SU-DHL-6 (cell line): ENCODE data around the gene DSTN.

Experiments
- H2AFZ ChIP-seq: fragments of 200-600 bp; sonication (generic); 2 replicates; pipeline ENCODE4 v1.6.1; 2014; ENCODE audit warnings: low read depth, mild to moderate bottlenecking, moderate library complexity, mixed read lengths, antibody characterized with exemption, low read length; ENCODE audit not compliant: severe bottlenecking
- H3F3A ChIP-seq: fragments of 200-600 bp; shearing (Covaris generic); 2 replicates; pipeline ENCODE4 v1.6.0; 2016; ENCODE audit warnings: antibody characterized with exemption, mild to moderate bottlenecking; ENCODE audit not compliant: insufficient read depth
- H3K27ac ChIP-seq: fragments of 200-600 bp; sonication (generic); 2 replicates; pipeline ENCODE4 v1.5.1; 2016; ENCODE audit warnings: low read depth, mild to moderate bottlenecking, low read length, moderate library complexity, mixed read lengths
- H3K27me3 ChIP-seq: fragments of 200-600 bp; sonication (generic), shearing (Covaris generic); 2 replicates; pipeline ENCODE4 v1.6.0; 2014; ENCODE audit warnings: mild to moderate bottlenecking, low read length
- H3K36me3 ChIP-seq: fragments of 200-600 bp; sonication (generic); 2 replicates; pipeline ENCODE4 v1.6.1; 2014; ENCODE audit warnings: mild to moderate bottlenecking, low read length, mixed read lengths
- H3K4me2 ChIP-seq: fragments of 300-600, 200-600 bp; shearing (Covaris generic), sonication (generic); 2 replicates; pipeline ENCODE4 v1.6.0; 2014; ENCODE audit warnings: low read length, low read depth, mild to moderate bottlenecking; ENCODE audit not compliant: poor library complexity, severe bottlenecking
- H3K4me3 ChIP-seq: fragments of 200-600 bp; sonication (generic); 2 replicates; pipeline ENCODE4 v1.5.1; 2014; ENCODE audit warnings: antibody characterized with exemption, low read length, mild to moderate bottlenecking, mixed read lengths; ENCODE audit not compliant: insufficient read depth, poor library complexity, severe bottlenecking
- H3K79me2 ChIP-seq: fragments of 200-600 bp; sonication (generic); 2 replicates; pipeline ENCODE4 v1.6.1; 2014; ENCODE audit warnings: mild to moderate bottlenecking, low read length, moderate library complexity; ENCODE audit not compliant: insufficient read depth
- H3K9ac ChIP-seq: fragments of 200-600 bp; sonication (generic); 2 replicates; pipeline ENCODE4 v1.7.0; 2014; ENCODE audit warnings: mild to moderate bottlenecking, low read length
- H3K9me2 ChIP-seq: fragments of 200-600 bp; sonication (generic); replicated peaks from 2 replicates; pipeline ENCODE4 v1.6.1; 2014; ENCODE audit warnings: low read length; ENCODE audit not compliant: insufficient read depth
- H3K9me3 ChIP-seq: fragments of 200-600 bp; sonication (generic); 2 replicates; pipeline ENCODE4 v1.6.1; 2014; ENCODE audit warnings: low read length, mixed read lengths; ENCODE audit not compliant: insufficient read depth
- H4K20me1 ChIP-seq: fragments of 200-600 bp; sonication (generic); 2 replicates; pipeline ENCODE4 v1.6.1; 2014; ENCODE audit warnings: low read depth, mild to moderate bottlenecking, antibody characterized with exemption, low read length, moderate library complexity, mixed read lengths
- EZH2phosphoT487 ChIP-seq: fragments of 200-600 bp; sonication (generic), shearing (Covaris generic); conservative IDR thresholded peaks from 2 replicates; pipeline ENCODE4 v1.6.1; 2018; ENCODE audit warnings: mild to moderate bottlenecking, antibody characterized with exemption, low read length, moderate library complexity, mixed read lengths
- TF ChIP-seq, protein P1 (sequence below): fragments of 200-600 bp; sonication (generic); IDR thresholded peaks from one replicate; pipeline ENCODE4 v1.5.1; 2017; ENCODE audit warnings: antibody characterized with exemption, mild to moderate bottlenecking, low read length, moderate library complexity; ENCODE audit not compliant: insufficient read depth, poor library complexity, severe bottlenecking

DSTN gene

DNA sequence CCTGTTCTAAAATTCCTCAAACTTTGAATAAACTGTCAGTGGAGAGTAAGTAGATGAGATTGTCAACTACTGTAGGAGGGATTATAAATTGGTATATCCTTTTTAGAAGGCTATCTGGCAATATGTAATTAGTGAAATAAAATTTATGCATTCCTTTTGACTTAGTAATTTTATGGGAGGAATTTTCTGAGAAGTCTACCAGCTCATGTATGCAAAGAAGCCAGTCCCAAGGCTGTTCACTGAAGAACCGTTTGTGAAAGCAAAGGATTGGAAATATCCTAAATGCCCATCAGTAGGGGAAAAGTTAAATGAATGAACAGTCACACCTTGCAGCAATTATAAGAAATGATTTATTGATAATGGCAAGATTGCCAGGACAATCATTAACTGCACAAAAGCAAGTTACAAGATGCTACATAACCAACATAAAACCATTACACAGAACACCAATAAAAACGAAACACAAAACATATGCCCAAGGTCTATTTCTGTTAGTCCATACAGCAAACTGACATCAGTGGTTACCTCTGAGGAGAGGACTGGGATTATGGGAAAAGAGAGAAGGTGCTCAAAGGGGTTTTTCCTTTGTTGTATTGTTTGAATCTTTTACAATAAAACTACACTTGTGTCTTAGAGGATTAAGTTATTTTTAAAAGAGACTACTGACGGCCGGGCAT is 4.6 kb upstream of the DSTN start:
- Histone ChIP-seq H3K9ac (no peak overlapping the region), H2AFZ (no peak overlapping the region), H3K27me3 (no peaks in the 10 kb centered on the region), H4K20me1 (no peaks in the 10 kb centered on the region), H3K4me3 (no peak overlapping the region), H3K4me2 (no peak overlapping the region), H3K27ac (no peak overlapping the region), H3K79me2 (no peaks in the 10 kb centered on the region), H3K9me2 (no peaks in the 10 kb centered on the region), H3K36me3 (no peaks in the 10 kb centered on the region), H3F3A (0 out of 2 replicates have a peak, but pooled peaks cover 4% of the 10 kb centered on the region), H3K9me3 (no peaks in the 10 kb centered on the region)
- TF ChIP-seq, protein P1, sequence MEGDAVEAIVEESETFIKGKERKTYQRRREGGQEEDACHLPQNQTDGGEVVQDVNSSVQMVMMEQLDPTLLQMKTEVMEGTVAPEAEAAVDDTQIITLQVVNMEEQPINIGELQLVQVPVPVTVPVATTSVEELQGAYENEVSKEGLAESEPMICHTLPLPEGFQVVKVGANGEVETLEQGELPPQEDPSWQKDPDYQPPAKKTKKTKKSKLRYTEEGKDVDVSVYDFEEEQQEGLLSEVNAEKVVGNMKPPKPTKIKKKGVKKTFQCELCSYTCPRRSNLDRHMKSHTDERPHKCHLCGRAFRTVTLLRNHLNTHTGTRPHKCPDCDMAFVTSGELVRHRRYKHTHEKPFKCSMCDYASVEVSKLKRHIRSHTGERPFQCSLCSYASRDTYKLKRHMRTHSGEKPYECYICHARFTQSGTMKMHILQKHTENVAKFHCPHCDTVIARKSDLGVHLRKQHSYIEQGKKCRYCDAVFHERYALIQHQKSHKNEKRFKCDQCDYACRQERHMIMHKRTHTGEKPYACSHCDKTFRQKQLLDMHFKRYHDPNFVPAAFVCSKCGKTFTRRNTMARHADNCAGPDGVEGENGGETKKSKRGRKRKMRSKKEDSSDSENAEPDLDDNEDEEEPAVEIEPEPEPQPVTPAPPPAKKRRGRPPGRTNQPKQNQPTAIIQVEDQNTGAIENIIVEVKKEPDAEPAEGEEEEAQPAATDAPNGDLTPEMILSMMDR = no peak
- no peak for TF ChIP-seq EZH2phosphoT487

DNA sequence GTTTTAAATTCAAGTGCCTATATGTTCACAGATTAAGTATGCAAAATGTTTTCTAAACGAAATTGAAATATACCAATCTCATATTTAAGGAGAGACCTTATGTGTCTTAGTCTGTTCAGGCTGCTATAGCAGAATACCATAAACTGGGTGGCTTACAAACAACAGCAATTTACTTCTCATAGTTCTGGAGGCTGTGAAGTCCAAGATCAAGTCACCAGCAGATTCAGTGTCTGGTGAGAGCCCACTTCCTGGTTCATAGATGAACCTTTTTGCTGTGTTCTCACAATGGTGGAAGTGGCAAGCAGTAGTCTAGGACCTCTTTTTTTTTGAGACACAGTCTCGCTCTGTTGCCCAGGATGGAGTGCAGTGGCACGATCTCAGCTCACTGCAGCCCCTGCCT is 3.5 kb upstream of the DSTN start:
- H3K36me3 ChIP-seq = no peaks in the 10 kb centered on the region
- no peak overlapping the region for H3K27ac ChIP-seq
- no peak overlapping the region for H3K4me3 ChIP-seq

DNA sequence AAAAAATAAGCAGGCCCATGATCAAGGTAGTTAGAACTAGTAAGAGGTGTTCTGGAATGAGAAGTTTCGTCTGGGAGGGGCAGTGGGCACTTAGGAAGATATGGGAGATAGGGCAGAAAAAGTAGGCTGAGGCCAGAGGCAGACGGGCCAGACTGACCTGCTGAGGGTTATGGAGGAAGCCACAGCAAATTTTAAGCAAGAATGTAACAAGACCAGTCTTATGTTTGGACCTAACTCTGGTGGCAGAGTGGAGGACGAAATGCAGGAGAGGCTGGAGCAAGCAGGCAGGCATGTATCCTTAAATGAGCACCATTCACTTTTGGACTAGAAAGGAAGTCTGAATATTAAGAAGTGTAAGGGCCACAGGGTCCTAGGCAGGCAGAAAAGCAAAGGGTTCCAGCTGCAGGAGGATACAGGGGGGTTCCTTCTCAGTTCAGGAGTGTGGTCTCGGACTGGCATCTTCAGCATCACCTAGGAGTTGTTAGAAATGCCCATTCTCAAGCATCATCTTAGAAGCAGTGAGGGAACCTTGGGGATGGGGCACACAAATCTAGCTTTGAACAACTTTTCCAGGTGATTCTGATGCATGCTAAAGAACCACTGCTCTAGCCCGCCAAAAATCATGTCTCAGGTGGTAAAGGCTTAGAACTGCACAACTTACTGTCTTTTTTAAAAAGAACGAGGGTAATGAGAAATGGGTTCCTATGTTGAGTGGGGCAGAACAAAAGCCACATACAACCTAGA is 1.7 kb upstream of the DSTN start:
- Histone ChIP-seq H3K9me2 (no peaks in the 10 kb centered on the region), H3K9ac (no peak overlapping the region), H3K79me2 (no peaks in the 10 kb centered on the region), H3K4me2 (no peak overlapping the region), H3F3A (0 out of 2 replicates have a peak, but pooled peaks cover 4% of the 10 kb centered on the region), H3K36me3 (no peaks in the 10 kb centered on the region), H3K27ac (no peak overlapping the region), H3K9me3 (no peaks in the 10 kb centered on the region), H4K20me1 (no peaks in the 10 kb centered on the region), H2AFZ (no peak overlapping the region), H3K27me3 (no peaks in the 10 kb centered on the region), H3K4me3 (no peak overlapping the region)
- TF ChIP-seq, protein P1 = no peak
- no peak for TF ChIP-seq EZH2phosphoT487

More for the DNA sequence above, 3.5 kb upstream of the DSTN start:
- H3K79me2 ChIP-seq = no peaks in the 10 kb centered on the region
- no peaks in the 10 kb centered on the region for H3K27me3 ChIP-seq
- H3K4me2 ChIP-seq = no peak overlapping the region
- 0 out of 2 replicates have a peak, but pooled peaks cover 4% of the 10 kb centered on the region for H3F3A ChIP-seq
- no peaks in the 10 kb centered on the region for H3K9me2 ChIP-seq
- no peak overlapping the region for H3K9ac ChIP-seq
- no peak for TF ChIP-seq EZH2phosphoT487
- TF ChIP-seq, protein P1 = no peak
- H2AFZ ChIP-seq = no peak overlapping the region
- no peaks in the 10 kb centered on the region for H4K20me1 ChIP-seq
- H3K9me3 ChIP-seq = no peaks in the 10 kb centered on the region
